WTC11 (cell line): ENCODE data around the gene SEMA4C. TPM values are rescaled to one million over a fixed set of nuclear protein-coding genes. Genes with fewer than 3 reads are reported as not detected.

Experiments used
- ATAC-seq: fragments of 200-7000 bp; cut with Tn5 transposase; 2 replicates; pipeline ENCODE4 v1.10.0; 2021; ENCODE audit warnings: mild to moderate bottlenecking, moderate library complexity
- CTCF ChIA-PET: fragments of 300-600 bp; sonication (Branson Sonifier 250); formaldehyde crosslinking; loops from one replicate; lab custom pipeline; 2021; ENCODE audit warnings: antibody characterized with exemption; lab: Charles Lee
- POLR2A ChIA-PET: fragments of 350-600 bp; sonication (Branson Sonifier 250); formaldehyde crosslinking; loops from one replicate; lab custom pipeline; 2021; ENCODE audit warnings: antibody characterized with exemption; lab: Charles Lee
- DNase-seq: peaks from one replicate; pipeline ENCODE4 v3.0.0; 2021; ENCODE audit warnings: low spot score
- H3K27ac Mint-ChIP-seq: 2 replicates; pipeline ENCODE4 v1.8.0; 2021; ENCODE audit warnings: mixed read lengths
- H3K27me3 Mint-ChIP-seq: 2 replicates; pipeline ENCODE4 v1.8.0; 2021; ENCODE audit warnings: low read depth, mild to moderate bottlenecking, moderate library complexity, mixed read lengths
- H3K36me3 Mint-ChIP-seq: 2 replicates; pipeline ENCODE4 v1.8.0; 2021; ENCODE audit warnings: mixed read lengths
- H3K4me1 Mint-ChIP-seq: 2 replicates; pipeline ENCODE4 v1.8.0; 2022; ENCODE audit warnings: mixed read lengths
- H3K4me3 Mint-ChIP-seq: 2 replicates; pipeline ENCODE4 v1.8.0; 2021; ENCODE audit warnings: mild to moderate bottlenecking, moderate library complexity, mixed read lengths
- H3K9me3 Mint-ChIP-seq: 2 replicates; pipeline ENCODE4 v1.8.0; 2021; ENCODE audit warnings: mixed read lengths
- CREM ChIP-seq: sonication (generic); formaldehyde crosslinking; IDR thresholded peaks from 2 replicates; pipeline ENCODE4 v1.8.1; 2022; ENCODE audit warnings: mild to moderate bottlenecking, missing genetic modification reagents, moderate library complexity
- E2F4 ChIP-seq: sonication (generic); formaldehyde crosslinking; IDR thresholded peaks from 2 replicates; pipeline ENCODE4 v1.8.1; 2022; ENCODE audit warnings: low read depth, mild to moderate bottlenecking, moderate library complexity, missing genetic modification reagents, borderline replicate concordance
- EMX1 ChIP-seq: fragments of 250-450 bp; sonication (Bioruptor Pico); IDR thresholded peaks from 2 replicates; pipeline ENCODE4 v1.8.0; 2021; ENCODE audit warnings: mild to moderate bottlenecking
- ERG ChIP-seq: fragments of 250-450 bp; sonication (Bioruptor Pico); IDR thresholded peaks from 2 replicates; pipeline ENCODE4 v1.8.0; 2021; ENCODE audit warnings: mild to moderate bottlenecking
- ESRRA ChIP-seq: sonication (generic); formaldehyde crosslinking; IDR thresholded peaks from 2 replicates; pipeline ENCODE4 v1.8.1; 2022; ENCODE audit warnings: mild to moderate bottlenecking, missing genetic modification reagents, borderline replicate concordance
- GABPB1 ChIP-seq: sonication (generic); formaldehyde crosslinking; IDR thresholded peaks from 2 replicates; pipeline ENCODE4 v1.8.1; 2023; ENCODE audit warnings: mild to moderate bottlenecking, missing genetic modification reagents
- IRF2 ChIP-seq: sonication (generic); formaldehyde crosslinking; IDR thresholded peaks from 2 replicates; pipeline ENCODE4 v1.8.0; 2022; ENCODE audit warnings: low read depth, missing genetic modification reagents, borderline replicate concordance
- JUN ChIP-seq: sonication (generic); formaldehyde crosslinking; IDR thresholded peaks from 2 replicates; pipeline ENCODE4 v1.8.0; 2023; ENCODE audit warnings: mild to moderate bottlenecking, missing genetic modification reagents
- KAT7 ChIP-seq: sonication (generic); formaldehyde crosslinking; IDR thresholded peaks from 2 replicates; pipeline ENCODE4 v1.8.1; 2023; ENCODE audit warnings: missing genetic modification reagents, mild to moderate bottlenecking, borderline replicate concordance
- NFE2L1 ChIP-seq: sonication (generic); formaldehyde crosslinking; IDR thresholded peaks from 2 replicates; pipeline ENCODE4 v1.8.1; 2023; ENCODE audit warnings: missing genetic modification reagents
- OVOL2 ChIP-seq: fragments of 250-450 bp; sonication (Bioruptor Pico); IDR thresholded peaks from 2 replicates; pipeline ENCODE4 v1.9.0; 2021; ENCODE audit warnings: mild to moderate bottlenecking, borderline replicate concordance
- PRDM15 ChIP-seq: sonication (generic); formaldehyde crosslinking; IDR thresholded peaks from 2 replicates; pipeline ENCODE4 v1.8.0; 2022; ENCODE audit warnings: missing genetic modification reagents
- SP1 ChIP-seq: sonication (generic); formaldehyde crosslinking; conservative IDR thresholded peaks from 2 replicates; pipeline ENCODE4 v1.8.1; 2022; ENCODE audit warnings: missing genetic modification reagents
- TP53 ChIP-seq: sonication (generic); formaldehyde crosslinking; IDR thresholded peaks from 2 replicates; pipeline ENCODE4 v1.8.1; 2023; ENCODE audit warnings: mild to moderate bottlenecking, missing genetic modification reagents
- ZBTB43 ChIP-seq: sonication (generic); formaldehyde crosslinking; IDR thresholded peaks from 2 replicates; pipeline ENCODE4 v1.8.1; 2023; ENCODE audit warnings: mild to moderate bottlenecking, missing genetic modification reagents
- ZMAT4 ChIP-seq: fragments of 250-450 bp; sonication (Bioruptor Pico); IDR thresholded peaks from 2 replicates; pipeline ENCODE4 v1.9.0; 2021; ENCODE audit warnings: mild to moderate bottlenecking
- ZSCAN18 ChIP-seq: fragments of 250-450 bp; sonication (Bioruptor Pico); IDR thresholded peaks from 2 replicates; pipeline ENCODE4 v2.1.2; 2022; ENCODE audit warnings: mild to moderate bottlenecking, moderate library complexity
- total RNA-seq: library from RNA; stranded (reverse); gene quantifications from 3 replicates; pipeline ENCODE4 v1.2.3, GENCODE V29; 2021

Gene SEMA4C
- total RNA-seq, 1 experiment from 2014 or later: 81.6 TPM

- TF ChIP-seq SP1 (CRISPR knock-in tag) (no peak), ZBTB43 (CRISPR knock-in tag) (no peak), ERG (CRISPR knock-in tag) (no peak), CREM (no peak), IRF2 (no peak), GABPB1 (CRISPR knock-in tag) (no peak), ZMAT4 (CRISPR knock-in tag) (no peak), NFE2L1 (CRISPR knock-in tag) (no peak), E2F4 (no peak), ESRRA (no peak), JUN (no peak), TP53 (CRISPR knock-in tag) (no peak), KAT7 (CRISPR knock-in tag) (no peak), ZSCAN18 (no peak), OVOL2 (CRISPR knock-in tag) (no peak), EMX1 (no peak), PRDM15 (CRISPR knock-in tag) (no peak)
- Mint-ChIP-seq H3K27ac (peak overlapping the region; percentile 74; the same call in 1 of the 2 replicates), H3K9me3 (no peaks in the 10 kb centered on the region), H3K36me3 (no peaks in the 10 kb centered on the region), H3K4me3 (no peak overlapping the region), H3K27me3 (no peaks in the 10 kb centered on the region; the same call in 1 of the 2 replicates), H3K4me1 (peaks cover 35% of the 10 kb centered on the region)
- ATAC-seq: peak; percentile 8; the same call in 1 of the 2 replicates
- no peak for DNase-seq
- CTCF ChIA-PET: interaction anchor here (0.6 to 2.2 kb wide), 7 partner anchors 11 to 59 kb away, joined by 3 to 13 read pairs (median 5); partner anchors contain the start of gene ANKRD39
- POLR2A ChIA-PET: interaction anchor here (0.7 kb wide), 1 partner anchor 33 kb away, joined by 5 read pairs; no protein-coding TSS in a partner anchor
Observed at GRCh38 chr2:96895032-96895745, 25.3 kb upstream of the SEMA4C start.
